ENCODE results near the gene NRK. TPM values are rescaled to one million over a fixed set of nuclear protein-coding genes. Genes with fewer than 3 reads are reported as not detected.
"Not testable (repeated sequence)": the region's sequence is repeated elsewhere in the genome, so short reads cannot be mapped to it uniquely, and the experiment has no call there.

Gene NRK
- total RNA-seq, 1 experiment from 2014 or later, result not detected

DNA sequence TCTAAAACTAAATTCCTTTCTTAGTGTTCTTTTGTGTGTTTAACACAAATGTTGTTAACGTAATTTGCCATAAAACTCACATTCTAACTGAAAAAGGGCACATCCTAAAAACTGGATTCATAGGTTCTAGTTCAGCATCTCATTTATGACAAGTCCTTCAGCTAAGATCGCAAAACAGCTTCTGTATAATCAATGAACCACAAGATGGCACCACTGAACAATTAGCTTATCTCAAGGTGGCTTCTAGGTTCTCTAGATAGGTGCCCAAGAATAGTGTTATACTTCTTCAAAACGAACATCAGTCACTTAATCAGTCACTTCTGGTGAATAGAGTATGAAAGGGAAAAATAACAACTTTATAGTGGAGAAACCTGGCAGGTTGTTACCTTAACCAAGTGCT is 54.3 kb downstream of the NRK start:
- peak; percentile 62 for DNase-seq (ENCODE audit: low spot score)

DNA sequence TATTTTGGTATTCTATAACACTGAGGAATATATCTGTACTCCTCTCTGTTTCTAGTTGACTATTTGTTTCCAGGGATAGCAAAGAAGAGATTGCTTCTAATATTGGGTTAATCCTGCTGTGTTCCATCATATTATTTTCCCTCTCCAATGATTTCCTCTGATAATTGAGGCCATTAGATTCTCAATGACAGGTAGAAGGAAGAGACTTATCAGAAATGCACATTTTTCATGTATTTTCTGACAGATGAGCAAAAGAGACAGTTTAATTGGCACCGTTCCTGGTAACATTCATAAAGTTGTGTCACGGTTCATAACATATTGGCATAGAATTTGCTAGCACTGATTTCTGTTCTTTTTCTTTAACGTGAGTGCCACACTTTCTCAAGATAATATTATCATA is 58.2 kb downstream of the NRK start:
- DNase-seq (ENCODE audit: low spot score), result no peak

DNA sequence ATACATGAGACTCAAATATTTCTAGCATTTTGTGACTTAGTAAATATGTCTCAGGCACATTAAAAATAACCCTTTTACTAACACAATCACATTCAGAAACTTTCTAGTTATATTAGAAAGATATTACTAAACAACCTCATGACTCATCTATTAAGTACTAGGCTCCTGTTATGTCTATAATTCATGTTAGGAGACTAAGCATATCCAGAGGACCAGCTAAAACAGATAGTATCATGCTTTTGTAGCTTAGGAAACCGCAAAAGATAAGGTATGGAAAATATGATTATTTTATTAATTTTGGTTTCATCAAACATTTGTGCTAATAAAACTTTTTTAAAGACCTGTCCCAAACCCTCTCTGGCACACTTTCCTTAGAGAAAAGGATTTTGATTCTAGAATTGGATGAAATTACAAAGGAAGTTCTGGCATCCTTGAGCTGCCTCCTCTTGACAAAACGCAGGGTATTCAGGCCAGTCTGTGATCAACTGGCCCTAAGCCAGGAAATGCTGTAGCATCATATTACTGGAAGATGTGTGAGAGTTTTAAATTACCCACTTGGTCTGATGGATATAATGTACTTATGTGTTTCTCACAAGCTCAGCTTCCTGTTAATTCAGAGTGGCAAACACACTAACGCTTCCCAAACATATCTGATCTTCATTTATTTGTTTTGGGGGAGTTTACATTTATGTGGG is 60.4 kb downstream of the NRK start:
- no peak for DNase-seq (ENCODE audit: low spot score)

DNA sequence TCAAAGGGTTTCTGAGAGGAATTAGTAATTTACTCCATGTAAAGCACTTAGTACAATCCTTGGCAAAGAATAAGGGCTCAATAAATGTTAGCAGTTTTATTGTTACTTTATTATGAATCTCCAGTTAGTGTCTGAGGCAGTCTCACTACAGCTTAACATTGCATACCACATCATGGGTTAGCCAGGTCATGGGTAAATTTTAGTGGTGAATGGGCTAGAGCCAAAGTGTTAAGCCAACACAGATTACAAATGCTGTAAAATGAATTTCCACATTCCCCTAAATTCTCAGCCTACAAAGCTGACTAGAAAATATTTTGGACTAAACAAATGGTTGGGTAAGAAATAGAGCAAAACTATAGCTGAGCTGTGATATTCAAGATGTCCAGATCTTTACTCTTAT is 72.4 kb downstream of the NRK start:
- DNase-seq (ENCODE audit: low spot score), result no peak

DNA sequence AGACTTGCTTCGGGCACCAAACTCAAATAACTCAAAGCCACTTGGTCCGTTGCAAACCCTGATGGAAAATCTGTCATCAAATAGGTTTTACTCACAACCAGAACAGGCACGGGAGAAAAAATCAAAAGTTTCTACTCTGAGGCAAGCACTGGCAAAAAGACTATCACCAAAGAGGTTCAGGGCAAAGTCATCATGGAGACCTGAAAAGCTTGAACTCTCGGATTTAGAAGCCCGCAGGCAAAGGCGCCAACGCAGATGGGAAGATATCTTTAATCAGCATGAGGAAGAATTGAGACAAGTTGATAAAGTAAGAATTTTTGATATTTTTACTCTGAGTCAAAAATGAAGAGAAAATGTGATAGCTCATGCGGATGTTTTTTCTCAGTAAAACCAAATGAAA is 87.2 kb downstream of the NRK start:
- DNase-seq (ENCODE audit: low spot score), result no peak

DNA sequence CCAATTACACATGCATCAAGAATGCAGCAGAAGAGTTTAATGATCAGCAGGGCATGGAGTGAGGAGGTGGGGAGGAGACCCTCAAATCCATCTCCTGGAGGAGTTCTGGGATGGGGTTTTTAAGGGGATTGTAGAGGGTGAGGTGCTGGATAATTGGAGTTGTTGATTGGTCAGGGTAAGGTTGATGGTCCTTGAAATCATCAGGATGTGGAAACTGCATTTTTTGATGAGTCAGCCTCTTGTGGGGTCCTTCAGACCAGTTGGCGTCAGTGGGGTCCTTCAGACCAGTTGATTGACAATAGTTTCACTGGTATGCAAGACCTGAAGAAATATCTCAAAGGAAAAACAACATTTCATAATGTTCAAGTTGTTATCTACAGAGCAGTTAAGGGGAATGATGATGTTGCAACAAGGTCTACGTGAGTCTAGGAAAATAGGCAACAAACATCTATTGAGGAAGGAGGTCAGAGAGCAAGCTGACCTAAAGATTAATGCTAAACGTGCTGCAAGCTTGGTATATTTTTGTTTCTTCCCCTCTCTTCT is 88.3 kb downstream of the NRK start:
- DNase-seq (ENCODE audit: low spot score), result no peak

DNA sequence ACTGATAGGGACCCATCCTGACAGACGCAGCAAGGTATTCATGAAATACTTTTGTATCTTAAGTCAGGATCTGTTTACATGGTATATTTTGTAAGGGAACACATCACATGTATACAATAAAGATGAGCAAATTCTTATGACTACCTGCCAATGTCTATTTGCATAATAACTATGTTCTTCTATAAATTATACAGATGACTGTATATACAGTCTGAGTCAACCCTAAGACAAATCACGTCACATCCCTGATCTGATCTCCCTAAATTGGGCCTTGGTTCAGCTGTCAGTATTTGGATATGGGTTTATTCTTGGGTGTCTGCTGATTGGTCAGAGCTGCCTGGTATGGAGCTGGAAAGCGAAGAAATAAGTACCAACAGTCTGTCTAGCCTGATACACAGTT is 122.9 kb downstream of the NRK start:
- DNase-seq (ENCODE audit: low spot score), result no peak

DNA sequence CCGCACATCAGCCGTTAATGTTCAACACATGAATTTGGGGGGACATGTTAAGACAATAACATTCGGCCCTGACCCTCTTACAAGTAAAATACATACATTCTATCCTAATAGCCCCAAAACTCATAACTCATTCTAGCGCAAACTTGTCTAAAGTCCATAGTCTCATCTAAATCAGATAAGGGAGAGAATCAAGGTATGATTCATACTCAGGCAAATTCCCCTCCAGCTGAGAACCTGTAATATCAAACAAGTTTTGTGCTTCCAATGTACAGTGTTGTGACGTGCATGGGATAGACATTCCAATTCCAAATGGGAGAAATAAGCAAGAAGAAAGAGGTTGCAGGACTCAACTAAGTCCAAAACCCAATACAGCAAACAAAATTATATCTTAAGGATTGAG is 147.1 kb downstream of the NRK start:
- DNase-seq (ENCODE audit: low spot score), result no peak

DNA sequence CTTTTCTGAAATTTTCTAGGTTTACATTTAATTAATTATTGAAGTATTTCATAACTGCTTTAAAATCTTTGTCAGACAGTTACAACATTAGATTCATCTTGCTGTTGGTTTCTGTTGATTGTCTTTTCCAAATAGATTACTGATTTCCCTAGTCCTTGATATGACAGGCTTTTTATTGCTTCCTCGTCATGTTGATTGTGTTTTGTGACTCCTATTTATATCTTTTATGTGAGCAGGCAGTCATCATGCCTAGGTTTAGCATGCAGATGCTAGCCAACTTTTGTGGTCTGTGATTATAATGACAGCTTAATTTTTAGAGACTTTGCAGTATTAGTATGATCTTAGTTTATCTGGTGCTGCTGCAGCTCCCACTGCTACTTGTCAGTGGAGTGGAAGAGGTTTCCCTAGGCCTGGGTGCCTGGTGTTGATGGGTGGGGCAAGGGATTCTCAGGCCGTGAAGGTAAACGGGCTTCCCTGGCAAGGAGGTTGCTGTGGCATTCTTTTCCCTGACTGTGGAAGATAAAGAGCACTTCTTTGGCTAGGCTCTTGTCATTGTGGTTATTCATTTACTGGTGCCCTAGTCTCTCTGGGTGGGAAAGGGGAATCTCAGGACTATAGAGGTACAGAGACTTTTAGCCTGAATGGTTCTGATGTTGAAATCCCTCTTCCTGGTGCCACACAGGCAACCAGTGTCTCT is 150.5 kb downstream of the NRK start:
- DNase-seq (ENCODE audit: low spot score), result no peak

DNA sequence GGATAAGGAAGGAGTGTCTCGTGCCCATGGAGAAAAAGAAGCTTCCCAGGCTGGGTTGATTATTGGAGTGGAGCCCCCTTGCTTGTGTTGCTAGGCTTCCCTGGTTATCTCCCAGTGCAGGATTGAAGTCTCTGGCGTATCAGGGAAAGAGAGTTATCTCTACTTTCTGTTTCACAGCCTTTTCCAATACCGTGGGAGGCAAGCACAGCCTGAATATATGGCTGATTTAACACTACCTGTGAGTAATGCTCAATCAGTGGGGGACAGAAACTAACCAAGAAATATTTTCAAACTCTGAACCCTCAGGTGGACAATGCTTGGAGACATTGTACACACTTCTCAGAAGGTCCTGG is 151.0 kb downstream of the NRK start:
- DNase-seq (ENCODE audit: low spot score), result no peak

DNA sequence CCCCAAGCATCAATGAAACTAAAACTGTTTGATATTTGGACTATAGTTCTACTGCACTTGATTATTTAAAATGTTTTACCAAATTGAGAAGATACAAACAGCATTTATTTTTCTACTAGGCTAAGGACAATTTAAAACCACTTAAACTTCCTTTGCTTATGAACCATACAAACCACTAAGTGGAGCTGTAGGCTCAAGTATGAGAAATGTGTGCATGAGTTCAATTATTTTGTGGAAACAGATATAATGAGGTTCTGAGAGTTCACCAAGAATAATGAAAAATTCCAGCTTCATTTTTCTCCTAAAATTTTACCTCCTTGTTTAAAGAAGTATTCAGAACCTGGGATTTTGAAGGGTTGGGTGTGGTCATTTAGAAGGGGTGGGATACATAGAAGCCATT is 153.0 kb downstream of the NRK start:
- DNase-seq (ENCODE audit: low spot score), result peak; percentile 17

DNA sequence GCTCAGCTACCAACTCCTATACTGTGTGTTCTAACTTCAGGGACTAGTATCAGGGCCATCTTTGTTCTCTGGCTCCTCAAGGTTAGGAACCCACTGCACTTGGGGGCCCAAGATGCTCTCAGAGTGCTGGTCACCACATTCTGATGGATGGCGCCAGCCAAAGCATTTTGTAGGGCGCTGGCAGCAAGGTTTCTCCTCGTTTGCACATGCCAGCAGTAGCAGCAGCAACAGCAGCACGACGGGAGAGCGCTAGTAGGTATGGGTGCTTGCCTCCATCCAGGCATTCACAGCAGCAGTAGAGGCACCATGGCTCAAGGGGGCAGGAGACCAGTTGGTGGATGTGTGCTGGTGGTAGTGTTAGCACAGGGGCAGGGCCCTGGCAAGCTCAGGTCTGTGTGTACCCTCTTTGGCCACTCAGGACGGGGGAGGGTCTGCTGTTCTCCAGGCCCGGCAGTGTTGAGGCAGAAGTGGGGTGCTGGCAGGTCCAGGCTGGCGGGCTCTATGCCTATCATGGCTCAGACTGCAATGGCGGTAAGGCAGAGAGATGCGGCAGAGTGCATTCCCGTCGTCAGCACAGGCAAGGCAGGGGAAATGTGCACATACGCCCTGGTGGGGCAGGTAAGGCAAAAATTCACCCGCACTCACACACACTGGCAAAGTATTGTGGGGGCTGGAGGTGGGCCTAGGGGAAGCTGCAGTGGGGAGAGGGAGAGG is 159.6 kb downstream of the NRK start:
- no peak for DNase-seq (ENCODE audit: low spot score)

DNA sequence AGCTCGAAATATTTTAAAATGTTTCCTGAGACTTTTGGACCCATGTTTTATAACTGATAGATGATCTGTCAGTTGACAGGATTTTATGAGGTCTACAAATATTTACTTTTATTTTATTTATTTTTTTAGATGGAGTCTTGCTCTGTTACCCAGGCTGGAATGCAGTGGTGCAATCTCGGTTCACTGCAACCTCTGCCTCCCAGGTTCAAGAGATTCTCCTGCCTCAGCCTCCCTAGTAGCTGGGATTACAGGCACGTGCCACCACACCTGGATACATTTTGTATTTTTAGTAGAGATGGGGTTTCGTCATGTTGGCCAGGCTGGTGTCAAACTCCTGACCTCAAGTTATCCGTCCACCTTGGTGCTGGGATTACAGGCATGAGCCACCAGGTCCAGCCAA is 166.1 kb downstream of the NRK start:
- DNase-seq (ENCODE audit: low spot score), result not testable (repeated sequence)

DNA sequence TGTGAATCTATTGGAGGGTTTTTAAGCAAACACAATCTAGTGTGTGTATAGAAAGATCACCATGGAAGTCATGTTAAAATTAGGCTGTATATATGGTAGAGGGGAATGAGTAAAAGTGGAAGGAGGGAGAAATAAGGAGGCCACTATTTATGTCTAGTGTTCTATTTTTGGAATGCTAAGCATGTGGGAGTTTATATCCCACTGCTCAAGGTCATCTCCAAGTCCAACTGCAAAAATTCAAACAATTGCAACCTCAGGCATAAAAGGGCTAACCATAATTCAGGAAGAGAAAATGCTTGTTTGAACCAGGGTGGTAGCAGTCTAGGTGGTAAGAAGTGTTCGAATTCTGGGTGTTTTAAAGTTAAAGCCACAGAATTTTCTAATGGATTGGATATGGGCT is 177.0 kb downstream of the NRK start:
- no peak for DNase-seq (ENCODE audit: low spot score)

DNA sequence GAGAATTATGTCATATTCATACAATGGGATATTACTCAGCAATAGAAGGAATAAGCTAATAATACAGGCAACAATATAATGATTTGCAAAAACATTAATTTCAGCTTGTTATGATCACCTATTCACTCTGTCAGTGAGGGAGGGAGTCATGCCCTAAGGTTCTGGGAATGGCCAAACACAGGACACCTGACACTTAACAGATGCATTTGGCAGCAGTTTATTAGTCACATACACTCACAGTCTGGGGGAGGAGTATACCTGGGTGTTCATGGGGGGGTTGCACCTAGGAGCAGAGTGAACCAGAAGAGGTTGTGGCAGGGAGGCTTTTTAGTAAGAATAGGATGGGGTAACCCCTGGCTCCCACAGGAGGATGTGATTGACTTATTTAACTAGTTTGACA is 177.9 kb downstream of the NRK start:
- DNase-seq (ENCODE audit: low spot score), result no peak

DNA sequence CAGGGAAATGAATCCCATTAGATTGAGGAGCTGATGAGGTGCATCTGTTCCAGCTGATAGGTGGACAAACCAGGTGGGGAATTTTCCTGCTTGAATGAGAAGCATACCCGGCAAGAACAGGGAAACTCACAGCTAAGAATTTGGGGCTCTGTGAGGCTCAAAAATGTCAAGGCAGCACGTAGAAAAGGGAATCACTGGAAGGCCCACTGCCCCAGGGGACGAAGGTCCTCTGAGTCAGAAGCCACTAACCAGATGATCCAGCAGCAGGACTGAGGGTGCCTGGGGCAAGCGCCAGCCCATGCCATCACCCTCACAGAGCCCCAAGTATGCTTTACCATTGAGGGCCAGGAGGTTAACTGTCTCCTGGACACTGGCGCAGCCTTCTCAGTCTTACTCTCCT is 178.3 kb downstream of the NRK start:
- not testable (repeated sequence) for DNase-seq (ENCODE audit: low spot score)

DNA sequence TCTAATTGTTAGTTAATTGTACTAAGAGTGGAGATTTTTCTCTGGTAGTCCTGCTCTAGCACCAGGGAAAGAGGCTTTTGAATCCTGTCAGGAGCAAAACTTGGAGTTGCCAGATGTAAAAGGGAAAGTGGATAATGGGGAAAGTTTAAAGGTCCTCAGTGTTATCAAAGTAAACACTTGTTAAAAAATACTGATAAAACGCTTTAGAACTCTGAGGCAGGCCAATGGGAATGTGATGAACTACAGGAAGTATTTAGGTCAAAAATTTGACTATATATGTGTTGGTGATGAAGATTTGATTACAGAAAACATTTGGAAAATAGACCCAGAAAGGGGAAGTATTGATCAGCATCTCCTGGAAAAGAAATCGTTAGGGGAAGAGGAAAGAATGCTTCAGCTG is 183.3 kb downstream of the NRK start:
- DNase-seq (ENCODE audit: low spot score), result no peak

DNA sequence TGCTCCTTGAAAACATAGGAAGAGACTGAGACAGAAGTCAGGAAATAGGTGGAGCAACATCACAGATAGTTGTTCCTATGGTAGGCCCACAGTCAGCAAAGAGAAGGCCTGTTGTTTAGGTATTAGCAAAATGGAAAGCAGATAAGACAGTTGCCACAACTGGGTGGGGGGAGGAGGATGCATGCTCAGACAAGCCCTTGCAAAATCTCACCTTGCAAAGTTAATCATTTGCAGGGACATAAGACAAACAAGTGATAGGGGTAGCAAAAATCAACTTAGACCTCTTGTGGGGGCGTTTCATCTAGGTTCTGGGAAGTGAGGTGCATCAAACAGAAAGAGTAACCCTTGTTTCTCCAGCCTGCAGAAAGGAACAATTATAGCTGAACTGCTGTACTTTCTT is 185.5 kb downstream of the NRK start:
- no peak for DNase-seq (ENCODE audit: low spot score)
